Transverse colon (tissue), 4 donors: ENCODE results near the gene WDR5.

Experiments used
- CTCF ChIP-seq, 5 experiments: fragments of 200-600 bp in 3 of 5; fragments of 450-650 bp in 2 of 5; sonication (generic) in 3 of 5; IDR thresholded peaks; 1 replicate in 2 of 5; 2 replicates in 3 of 5; pipeline ENCODE4 v1.5.1; 2016 to 2017; ENCODE audit warnings: antibody characterized with exemption in 5 of 5, inconsistent platforms in 3 of 5, mild to moderate bottlenecking in 2 of 5, moderate library complexity in 1 of 5
- POLR2AphosphoS5 ChIP-seq, 3 donors: sonication (generic); formaldehyde crosslinking; IDR thresholded peaks; one replicate each; pipeline ENCODE4 v1.6.1; 2016; ENCODE audit warnings: antibody characterized with exemption in 3 of 3

GRCh38 chr9:134172198-134173126 is 36.6 kb downstream of the WDR5 start:
- TF ChIP-seq POLR2AphosphoS5 (IDR thresholded peaks at IDR 0.05) (no peak), CTCF (IDR thresholded peaks at IDR 0.05) (no peak)
